Activated naive CD4-positive, alpha-beta T cell treated with anti-CD3 and anti-CD28 coated beads, Interleukin-2, amount 50 U/mL, for 24 hours (primary cell): ENCODE data around the gene PEPD.

Experiments used
- H3K27ac Mint-ChIP-seq: one replicate; pipeline ENCODE4 v1.8.0; 2021; ENCODE audit warnings: mild to moderate bottlenecking, mixed read lengths
- H3K27me3 Mint-ChIP-seq: one replicate; pipeline ENCODE4 v1.8.0; 2021; ENCODE audit warnings: mixed read lengths
- H3K36me3 Mint-ChIP-seq: one replicate; pipeline ENCODE4 v1.8.0; 2021; ENCODE audit warnings: mixed read lengths
- H3K4me1 Mint-ChIP-seq: one replicate; pipeline ENCODE4 v1.8.0; 2021; ENCODE audit warnings: mixed read lengths
- H3K4me3 Mint-ChIP-seq: one replicate; pipeline ENCODE4 v1.8.0; 2021; ENCODE audit warnings: mild to moderate bottlenecking, mixed read lengths
- H3K9me3 Mint-ChIP-seq: one replicate; pipeline ENCODE4 v1.8.0; 2021; ENCODE audit warnings: mixed read lengths

The PEPD gene

DNA sequence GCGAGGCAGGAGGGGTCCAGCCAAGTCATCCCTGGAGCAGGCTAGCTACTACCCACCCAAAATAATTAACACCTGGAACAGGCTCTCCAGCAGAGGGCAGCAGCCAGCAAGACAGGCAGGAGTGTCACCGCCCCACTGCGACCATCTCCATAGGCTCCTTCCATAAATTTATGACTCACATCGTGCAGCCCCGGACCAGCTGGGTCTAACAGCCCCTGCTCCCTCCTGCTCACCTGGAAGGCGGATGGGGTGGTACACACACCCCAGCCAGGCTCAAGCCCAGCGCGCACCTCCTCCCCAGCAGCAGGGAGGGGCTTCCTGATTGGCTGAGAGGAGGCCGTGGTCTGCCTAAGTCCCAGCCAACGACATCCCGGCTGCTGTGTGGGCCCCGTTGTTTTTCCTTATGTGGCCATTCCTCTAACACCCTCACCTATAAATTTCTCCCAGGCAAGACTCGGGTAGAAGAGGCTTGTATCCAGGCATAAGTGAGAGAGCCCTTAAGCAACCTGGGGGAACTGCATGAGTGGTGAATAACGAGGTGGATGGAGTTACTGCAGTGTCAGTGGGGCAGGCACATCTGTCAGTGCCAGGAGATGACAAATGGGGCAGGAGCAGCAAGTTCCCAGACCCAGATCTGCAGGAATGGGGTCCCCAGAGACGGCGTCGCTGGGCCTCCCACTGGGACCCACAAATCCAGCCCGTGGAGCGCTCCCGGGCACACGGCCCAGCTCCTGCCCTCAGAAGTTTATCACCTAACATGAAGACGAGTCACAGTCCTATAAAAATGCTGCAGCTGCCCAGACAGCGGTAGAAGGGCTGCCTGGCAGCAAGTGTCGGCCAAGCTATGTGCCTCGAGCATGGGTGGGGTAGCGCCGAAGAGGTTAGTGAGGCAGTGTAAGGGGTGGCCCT is 105.0 kb downstream of the PEPD start:
- Mint-ChIP-seq H3K9me3 (no peaks in the 10 kb centered on the region), H3K4me3 (peak overlapping the region; percentile 36), H3K27ac (no peak overlapping the region), H3K4me1 (peaks cover 9% of the 10 kb centered on the region), H3K36me3 (no peaks in the 10 kb centered on the region), H3K27me3 (no peaks in the 10 kb centered on the region)

DNA sequence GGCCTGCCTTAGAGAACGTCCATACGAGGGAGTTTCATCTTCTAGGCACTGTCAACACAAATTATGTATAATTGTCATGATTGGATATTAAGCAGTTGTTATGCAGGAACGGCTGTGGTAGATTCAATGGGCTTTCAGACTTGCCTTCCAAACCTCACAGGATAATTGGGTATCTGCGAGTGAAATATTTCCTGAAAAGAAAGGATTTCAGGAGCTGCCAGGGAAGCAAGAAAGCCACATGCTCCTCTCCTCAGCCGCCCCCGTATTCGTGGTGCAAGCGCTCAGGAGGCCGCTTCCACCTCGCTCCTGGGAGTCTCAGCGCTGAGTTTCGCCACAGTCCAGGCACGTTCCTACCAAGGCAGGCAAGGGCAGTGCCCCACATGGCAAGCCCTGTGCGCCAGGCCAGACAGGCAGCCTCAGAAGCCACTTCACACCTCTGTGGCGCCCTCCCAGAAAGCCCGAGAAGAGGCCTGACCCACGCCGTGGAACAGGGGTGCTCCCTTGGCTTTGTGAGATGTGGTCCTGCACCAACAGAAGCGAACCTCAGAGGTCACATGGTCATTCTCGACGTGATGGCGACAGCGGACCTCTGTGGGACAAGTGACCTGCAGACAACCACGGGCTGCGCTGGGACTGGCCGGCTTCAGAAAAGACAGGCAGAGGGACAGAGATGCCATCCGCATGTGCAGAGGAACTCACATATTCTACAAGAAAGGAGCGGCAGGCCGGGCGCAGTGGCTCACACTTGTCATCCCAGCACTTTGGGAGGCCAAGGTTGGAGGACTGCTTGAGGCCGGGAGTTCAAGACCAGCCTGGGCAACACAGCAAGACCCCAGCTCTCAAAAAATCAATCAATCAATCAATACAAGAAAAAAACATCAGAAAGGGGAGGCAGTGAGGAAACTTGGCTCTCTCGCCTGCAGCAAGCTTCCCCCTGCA is 106.7 kb downstream of the PEPD start:
- H3K27me3 Mint-ChIP-seq: no peaks in the 10 kb centered on the region
- no peak overlapping the region for H3K27ac Mint-ChIP-seq
- no peaks in the 10 kb centered on the region for H3K9me3 Mint-ChIP-seq
- peaks cover 9% of the 10 kb centered on the region for H3K4me1 Mint-ChIP-seq
- no peak overlapping the region for H3K4me3 Mint-ChIP-seq
- peaks cover 1% of the 10 kb centered on the region for H3K36me3 Mint-ChIP-seq

DNA sequence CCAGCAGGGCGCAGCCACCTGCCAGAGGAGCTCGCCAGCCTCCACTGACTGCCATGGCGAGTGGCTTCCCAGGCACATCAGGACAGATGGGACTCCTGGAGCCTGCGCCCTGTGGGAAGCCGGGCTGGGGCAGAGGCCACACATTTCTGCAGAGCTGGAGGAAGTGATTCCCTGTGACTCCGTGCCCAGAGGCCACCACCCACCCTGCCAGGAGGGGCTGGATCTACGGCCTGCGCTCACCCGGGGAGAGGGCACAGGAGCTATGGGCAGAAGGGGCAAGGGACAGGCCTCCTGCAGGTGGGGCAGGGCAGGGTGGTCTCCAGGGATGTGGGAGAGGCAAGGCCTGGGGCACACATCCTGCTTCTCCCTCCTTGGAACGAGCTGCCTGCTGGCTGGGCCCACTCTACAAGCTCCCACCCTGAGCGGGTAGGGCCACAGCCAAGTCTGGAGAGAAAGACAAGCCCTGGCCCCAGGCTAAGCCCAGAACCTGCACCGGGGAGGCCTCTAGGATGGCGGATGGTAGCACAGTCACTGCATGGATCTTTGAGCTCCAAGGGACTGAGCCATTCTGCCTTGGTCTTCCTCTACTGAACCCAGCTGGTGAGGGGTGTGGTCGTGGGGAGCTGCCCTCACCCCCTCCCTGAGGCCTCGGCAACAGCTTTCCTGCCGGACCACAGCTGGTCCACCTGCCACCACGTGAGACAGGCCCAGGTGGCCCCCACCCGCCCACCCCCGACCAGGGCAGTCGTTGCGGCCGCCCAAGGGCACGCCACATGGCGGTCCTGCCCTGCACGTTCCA is 107.5 kb downstream of the PEPD start:
- H3K4me1 Mint-ChIP-seq: peaks cover 9% of the 10 kb centered on the region
- peaks cover 1% of the 10 kb centered on the region for H3K36me3 Mint-ChIP-seq
- H3K27ac Mint-ChIP-seq: no peak overlapping the region
- no peaks in the 10 kb centered on the region for H3K27me3 Mint-ChIP-seq
- H3K9me3 Mint-ChIP-seq: no peaks in the 10 kb centered on the region
- H3K4me3 Mint-ChIP-seq: no peak overlapping the region

DNA sequence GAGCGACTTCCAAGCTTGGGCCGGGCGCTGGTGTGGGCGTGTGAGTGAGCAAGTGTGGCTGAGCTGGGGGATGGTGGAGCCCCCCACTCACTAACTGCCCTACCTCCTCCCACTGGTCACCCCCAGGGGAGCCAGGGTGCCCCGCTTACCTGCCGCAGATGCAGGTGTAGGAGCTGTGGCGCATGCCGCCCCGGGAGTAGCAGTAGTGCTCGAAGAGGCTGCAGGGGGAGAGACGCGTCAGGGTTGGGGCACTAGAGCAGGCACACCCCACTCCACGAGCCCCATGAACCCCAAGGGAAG is 108.2 kb downstream of the PEPD start:
- Mint-ChIP-seq H3K36me3 (peaks cover 1% of the 10 kb centered on the region), H3K4me1 (peaks cover 9% of the 10 kb centered on the region), H3K27ac (no peak overlapping the region), H3K9me3 (no peaks in the 10 kb centered on the region), H3K4me3 (no peak overlapping the region), H3K27me3 (no peaks in the 10 kb centered on the region)

DNA sequence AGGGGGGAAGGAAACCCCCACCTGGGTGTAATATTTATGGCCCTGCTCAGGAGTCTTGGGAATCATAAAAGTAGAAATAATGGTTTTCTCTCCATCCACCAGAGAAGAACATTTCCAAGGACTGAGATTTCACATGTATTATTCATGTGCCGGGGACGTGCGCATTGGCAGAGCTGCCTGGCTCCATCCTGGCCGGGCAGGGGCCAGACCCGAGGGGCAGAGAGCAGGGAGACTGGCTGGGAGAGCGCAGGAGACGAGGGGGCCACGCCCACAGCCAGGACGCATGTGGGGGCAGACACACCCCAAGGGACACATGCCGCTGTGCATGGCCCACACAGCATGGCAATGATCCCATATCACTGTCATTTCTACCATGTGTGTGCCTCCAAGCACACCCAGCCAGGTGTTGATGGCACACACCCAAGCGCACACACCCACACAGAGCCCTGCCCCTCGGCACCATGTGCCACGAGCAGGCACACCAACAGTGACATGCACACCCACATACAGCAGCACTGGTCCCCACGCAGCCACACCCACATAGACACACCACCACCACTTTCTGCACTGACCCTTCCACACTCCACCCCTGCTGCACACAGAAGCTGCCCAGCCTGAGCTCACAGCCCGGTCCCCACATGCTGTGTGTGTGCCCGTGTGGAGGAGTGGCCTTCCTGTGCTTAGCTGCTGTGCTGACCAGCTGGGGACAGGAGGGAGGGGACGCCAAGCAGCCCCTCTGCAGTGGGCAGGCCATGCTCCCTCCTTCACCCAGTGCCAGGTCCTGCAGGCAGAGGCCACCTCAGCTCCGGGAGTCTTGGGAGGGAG is 108.8 kb downstream of the PEPD start:
- no peak overlapping the region for H3K27ac Mint-ChIP-seq
- H3K4me3 Mint-ChIP-seq: no peak overlapping the region
- no peaks in the 10 kb centered on the region for H3K27me3 Mint-ChIP-seq
- H3K36me3 Mint-ChIP-seq: peaks cover 1% of the 10 kb centered on the region
- peaks cover 9% of the 10 kb centered on the region for H3K4me1 Mint-ChIP-seq
- H3K9me3 Mint-ChIP-seq: no peaks in the 10 kb centered on the region

DNA sequence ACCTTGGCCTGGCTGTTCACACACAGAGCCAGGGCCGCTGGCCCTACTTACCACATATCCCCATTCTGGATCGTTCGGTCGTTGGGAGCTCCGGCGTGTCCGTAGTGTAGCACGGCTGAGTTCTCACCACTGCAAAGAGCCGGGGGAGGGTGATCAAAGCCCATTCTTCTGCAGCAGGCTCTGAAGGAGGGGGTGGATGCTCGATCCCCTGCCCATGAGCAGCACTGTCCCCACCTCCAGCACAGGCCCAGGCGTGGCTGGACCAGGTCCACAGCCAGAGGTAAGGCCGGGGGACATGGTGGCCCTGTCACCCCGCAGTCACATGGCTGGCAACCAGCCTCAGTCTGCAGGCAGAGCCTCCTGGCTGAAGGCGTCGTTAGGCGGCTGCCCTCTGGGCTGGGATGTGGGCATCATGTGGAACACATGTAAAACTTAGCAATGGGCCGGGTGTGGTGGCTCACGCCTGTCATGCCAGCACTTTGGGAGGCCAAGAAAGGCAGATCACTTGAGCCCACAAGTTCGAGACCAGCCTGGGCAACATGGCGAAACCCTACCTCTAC is 109.9 kb downstream of the PEPD start:
- no peak overlapping the region for H3K27ac Mint-ChIP-seq
- H3K9me3 Mint-ChIP-seq: no peaks in the 10 kb centered on the region
- no peaks in the 10 kb centered on the region for H3K27me3 Mint-ChIP-seq
- H3K4me3 Mint-ChIP-seq: no peak overlapping the region
- peaks cover 6% of the 10 kb centered on the region for H3K4me1 Mint-ChIP-seq
- H3K36me3 Mint-ChIP-seq: peaks cover 1% of the 10 kb centered on the region

DNA sequence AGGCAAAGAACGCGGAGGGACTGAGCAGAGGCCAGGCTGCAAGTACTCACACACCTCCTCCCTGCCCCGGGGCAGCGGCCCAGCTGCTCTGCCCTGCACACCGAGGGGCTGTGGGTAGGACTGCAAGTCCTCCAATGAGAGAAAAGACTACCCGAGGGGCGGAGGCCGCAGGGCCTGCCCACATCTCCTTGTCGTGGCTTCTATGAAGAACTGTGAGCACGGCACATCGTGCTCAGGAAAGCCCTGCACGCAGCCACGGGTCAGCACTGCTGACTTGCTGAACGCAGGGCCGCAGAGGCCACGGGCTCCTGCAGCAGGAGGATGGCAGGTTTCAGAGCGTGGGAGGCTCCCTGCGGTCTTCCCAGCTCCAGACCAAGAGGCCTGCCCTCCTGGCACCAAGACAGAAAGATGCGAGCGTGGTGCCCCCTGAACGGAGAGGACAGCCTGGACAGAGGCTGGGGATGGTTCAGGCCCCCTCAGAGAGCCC is 110.6 kb downstream of the PEPD start:
- Mint-ChIP-seq H3K9me3 (no peaks in the 10 kb centered on the region), H3K4me1 (no peaks in the 10 kb centered on the region), H3K4me3 (no peak overlapping the region), H3K27ac (no peak overlapping the region), H3K27me3 (no peaks in the 10 kb centered on the region), H3K36me3 (peaks cover 1% of the 10 kb centered on the region)

DNA sequence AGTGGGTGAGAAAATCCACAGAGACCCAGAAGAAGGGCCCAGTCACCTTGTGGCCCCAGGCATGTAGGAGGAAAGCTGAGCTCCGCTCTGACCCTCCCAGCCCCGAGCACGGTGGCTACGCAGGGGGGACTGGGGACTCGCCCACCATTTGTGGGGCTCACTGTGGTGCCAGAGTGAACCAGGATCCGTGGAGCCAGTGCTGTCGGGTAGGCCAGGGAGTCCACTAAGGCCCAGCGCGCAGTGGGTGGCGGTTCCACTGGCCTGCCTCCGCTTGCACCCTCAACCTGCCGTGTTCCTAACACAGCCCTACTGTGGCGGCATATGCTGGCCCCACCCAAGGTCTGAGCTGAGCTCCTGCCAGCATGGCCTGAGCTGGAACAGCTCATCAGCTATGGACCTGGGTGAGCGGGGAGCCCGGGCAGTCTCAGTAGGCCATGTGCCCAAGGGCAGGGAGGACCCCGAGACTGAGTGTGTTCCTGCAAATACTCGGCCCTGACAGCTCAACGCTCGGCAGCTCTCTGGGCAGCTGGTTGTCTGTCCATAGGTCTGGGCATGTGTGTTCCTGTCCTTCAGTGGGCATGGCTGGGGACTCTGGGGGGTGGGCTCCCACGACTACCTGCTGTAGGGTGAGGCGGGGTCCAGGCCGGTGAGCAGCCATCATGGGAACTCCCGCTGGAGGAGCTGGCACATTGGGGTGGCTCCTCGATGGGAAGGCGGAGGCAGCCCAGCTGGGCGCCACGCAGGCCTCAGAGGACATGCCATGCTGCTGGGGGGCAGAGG is 111.5 kb downstream of the PEPD start:
- H3K36me3 Mint-ChIP-seq: peaks cover 1% of the 10 kb centered on the region

DNA sequence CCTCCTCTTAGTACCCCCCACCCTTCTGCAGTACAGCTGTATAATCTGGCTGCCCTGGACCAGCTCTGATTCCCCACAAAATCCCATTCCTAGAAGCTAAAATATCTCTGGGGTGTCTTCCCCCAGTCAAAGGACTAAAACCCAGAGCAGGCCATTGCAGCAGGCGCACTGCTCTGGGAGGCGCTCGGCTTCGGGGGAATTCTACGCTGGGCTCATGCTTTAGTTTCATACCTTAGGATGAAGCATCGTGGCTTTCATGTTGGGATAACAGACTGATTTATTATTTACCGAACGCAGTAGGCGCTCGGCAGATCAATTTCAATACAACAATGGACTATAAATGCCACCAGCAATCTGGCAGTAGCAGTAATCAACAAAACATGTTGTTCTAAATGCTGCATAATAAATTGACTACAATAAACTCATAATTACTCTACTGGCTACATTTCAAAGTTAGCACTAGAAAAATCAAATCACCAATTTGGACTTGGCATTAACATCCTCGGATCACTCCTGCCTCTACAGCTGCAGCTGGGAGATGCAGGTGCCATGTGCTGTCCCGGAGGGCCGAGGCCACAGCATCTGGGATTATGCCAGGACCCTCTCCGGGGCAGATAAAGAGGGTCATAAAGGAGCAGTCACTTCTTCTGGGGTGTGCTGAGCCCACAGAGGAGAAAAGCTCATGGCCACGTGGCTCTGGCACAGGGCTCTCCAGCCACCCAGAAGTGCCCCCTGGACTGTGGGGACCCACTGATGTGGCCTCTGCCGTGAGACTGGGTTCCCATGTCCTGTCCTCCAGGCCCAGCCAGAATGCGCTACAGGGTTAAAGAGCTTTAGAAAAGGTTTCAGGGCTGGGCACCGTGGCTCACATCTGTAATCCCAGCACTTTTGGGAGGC is 112.8 kb downstream of the PEPD start:
- H3K36me3 Mint-ChIP-seq: peaks cover 1% of the 10 kb centered on the region
- H3K9me3 Mint-ChIP-seq: no peaks in the 10 kb centered on the region
- no peak overlapping the region for H3K27ac Mint-ChIP-seq
- H3K4me1 Mint-ChIP-seq: no peaks in the 10 kb centered on the region
- no peaks in the 10 kb centered on the region for H3K27me3 Mint-ChIP-seq
- H3K4me3 Mint-ChIP-seq: no peak overlapping the region

More for the DNA sequence above, 111.5 kb downstream of the PEPD start:
- no peaks in the 10 kb centered on the region for H3K9me3 Mint-ChIP-seq
- H3K4me1 Mint-ChIP-seq: no peaks in the 10 kb centered on the region
- no peaks in the 10 kb centered on the region for H3K27me3 Mint-ChIP-seq
- no peak overlapping the region for H3K27ac Mint-ChIP-seq
- H3K4me3 Mint-ChIP-seq: no peak overlapping the region

DNA sequence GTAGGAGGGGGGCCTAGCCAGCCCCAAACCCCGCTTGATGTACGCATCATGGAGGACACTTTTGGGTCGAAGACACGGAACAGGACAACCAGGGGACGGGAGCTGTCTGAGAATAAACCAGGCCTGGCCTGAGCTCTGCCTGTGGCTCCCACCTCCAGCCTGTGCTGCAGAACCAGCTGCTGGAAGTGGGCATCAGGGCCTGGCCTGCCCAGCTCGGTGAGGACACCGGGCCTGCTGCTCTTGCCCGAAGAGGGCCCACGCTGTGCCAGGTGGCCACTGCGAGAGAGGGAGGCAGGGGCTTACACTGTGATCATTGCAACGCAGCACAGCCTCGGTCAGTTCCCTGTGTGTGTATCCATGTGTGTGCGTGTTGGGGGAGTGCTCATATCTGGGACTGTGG is 113.5 kb downstream of the PEPD start:
- no peak overlapping the region for H3K4me3 Mint-ChIP-seq
- H3K27me3 Mint-ChIP-seq: no peaks in the 10 kb centered on the region
- H3K4me1 Mint-ChIP-seq: no peaks in the 10 kb centered on the region
- H3K27ac Mint-ChIP-seq: no peak overlapping the region
- H3K36me3 Mint-ChIP-seq: peaks cover 1% of the 10 kb centered on the region
- no peaks in the 10 kb centered on the region for H3K9me3 Mint-ChIP-seq

DNA sequence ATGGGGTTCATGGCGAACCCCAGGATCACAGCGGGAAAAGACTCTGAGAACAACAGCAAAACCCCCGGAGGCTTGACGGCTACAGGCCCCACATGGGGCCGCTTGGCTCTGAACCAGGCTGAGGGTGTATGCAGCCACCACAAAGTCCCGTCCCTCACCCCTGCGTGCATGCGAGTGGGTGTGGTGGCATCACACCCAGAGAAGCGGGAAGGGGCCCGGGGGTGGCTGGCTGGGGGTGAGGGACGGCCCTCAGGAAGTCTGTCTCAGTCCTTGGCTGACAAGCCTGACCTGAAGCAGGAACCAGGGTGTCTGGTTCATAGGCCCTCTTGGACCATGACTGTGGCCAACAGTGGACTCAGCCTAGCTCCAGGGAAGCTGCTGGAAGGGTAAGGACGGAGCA is 113.9 kb downstream of the PEPD start:
- H3K27me3 Mint-ChIP-seq: no peaks in the 10 kb centered on the region
- H3K4me3 Mint-ChIP-seq: no peak overlapping the region
- no peaks in the 10 kb centered on the region for H3K4me1 Mint-ChIP-seq
- H3K9me3 Mint-ChIP-seq: no peaks in the 10 kb centered on the region
- H3K27ac Mint-ChIP-seq: no peak overlapping the region
- peaks cover 1% of the 10 kb centered on the region for H3K36me3 Mint-ChIP-seq

DNA sequence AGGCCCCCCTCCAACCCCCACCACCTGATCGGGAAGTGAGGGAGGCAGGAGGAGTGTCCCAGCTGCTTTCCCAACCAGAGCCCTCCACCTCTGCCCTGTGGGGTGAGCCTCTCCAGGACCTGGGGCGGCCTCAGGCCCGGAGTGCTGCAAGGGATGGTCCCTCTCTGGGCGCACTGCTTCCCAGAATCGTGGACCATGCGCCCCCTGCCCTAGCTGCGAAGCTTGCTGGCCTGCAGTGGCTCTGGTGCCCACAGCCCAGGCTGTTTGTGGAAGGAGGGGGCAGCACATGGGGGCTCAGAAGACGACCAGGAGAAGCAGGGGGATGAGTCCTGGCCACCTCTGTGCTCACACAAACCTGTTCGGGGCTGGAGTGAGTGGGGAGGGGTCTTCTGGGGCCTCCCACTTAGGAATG is 114.4 kb downstream of the PEPD start:
- no peak overlapping the region for H3K4me3 Mint-ChIP-seq
- no peak overlapping the region for H3K27ac Mint-ChIP-seq
- H3K9me3 Mint-ChIP-seq: no peaks in the 10 kb centered on the region
- H3K27me3 Mint-ChIP-seq: no peaks in the 10 kb centered on the region
- H3K4me1 Mint-ChIP-seq: no peaks in the 10 kb centered on the region
- peaks cover 1% of the 10 kb centered on the region for H3K36me3 Mint-ChIP-seq

DNA sequence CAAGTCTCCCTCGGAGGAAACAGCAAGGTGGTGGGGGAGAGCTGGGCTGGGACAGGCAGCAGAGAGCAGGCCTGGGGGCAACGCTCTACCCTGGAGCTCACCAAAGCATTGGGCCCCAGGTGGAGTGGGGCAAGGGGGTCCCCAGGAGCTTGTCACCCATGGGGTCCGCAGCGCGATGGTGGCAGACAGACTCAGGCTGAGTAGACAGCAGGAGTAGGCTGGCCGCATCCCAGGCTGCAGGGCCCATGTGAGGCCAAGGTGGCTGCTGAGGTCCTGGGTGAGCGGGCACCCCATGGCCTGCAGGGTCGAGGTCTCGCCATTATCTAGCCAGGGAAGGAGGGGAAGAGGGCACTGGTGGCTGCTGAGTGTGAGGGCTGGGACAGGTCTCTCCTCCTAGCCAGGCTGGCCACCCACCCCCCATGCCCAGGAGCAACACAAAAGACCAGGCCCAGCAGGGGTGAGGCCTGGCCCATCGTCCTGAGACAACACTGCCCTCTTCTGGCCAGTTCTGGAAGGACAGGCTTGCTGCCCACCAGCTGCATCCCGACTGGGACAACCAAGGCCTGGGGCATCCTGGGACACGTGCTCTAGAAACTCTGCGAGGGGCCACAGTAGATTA is 115.0 kb downstream of the PEPD start:
- Mint-ChIP-seq H3K4me1 (no peaks in the 10 kb centered on the region), H3K27me3 (no peaks in the 10 kb centered on the region), H3K4me3 (no peak overlapping the region), H3K27ac (no peak overlapping the region), H3K9me3 (no peaks in the 10 kb centered on the region), H3K36me3 (peaks cover 1% of the 10 kb centered on the region)
